Lower leg skin (tissue), 4 donors: ENCODE data around the gene PRCP. TPM values are rescaled to one million over a fixed set of nuclear protein-coding genes. Genes with fewer than 3 reads are reported as not detected.

Experiments used
- DNase-seq, 2 donors: peaks; one replicate each; pipeline ENCODE4 v3.0.0-alpha.2; 2019; ENCODE audit warnings: low spot score in 2 of 2
- H3K4me3 ChIP-seq: fragments of 200-600 bp; sonication (generic); 2 replicates; pipeline ENCODE4 v1.5.1; 2017; ENCODE audit warnings: mild to moderate bottlenecking, low read depth; ENCODE audit not compliant: poor library complexity, severe bottlenecking
- POLR2A ChIP-seq, 2 donors: fragments of 450-650 bp; IDR thresholded peaks; one replicate each; pipeline ENCODE4 v1.6.1; 2016 to 2017; ENCODE audit warnings: antibody characterized with exemption in 2 of 2, mild to moderate bottlenecking in 1 of 2, moderate library complexity in 1 of 2
- WGBS, 2 donors: methylation state at CpG; one replicate each; pipeline ENCODE4 v1.1.5; 2018; 5-methylcytosine and 5-hydroxymethylcytosine counted together
- intact Hi-C: fragments of 100-400 bp; cut with DNase I; formaldehyde crosslinking; loops from one replicate; pipeline ENCODE4 v1.15.0; 2023; ENCODE audit warnings: low total_unique reads
- total RNA-seq, 4 donors: library from RNA; depleted of rRNA; stranded (reverse); fragments of >200 nt; gene quantifications; one replicate each; pipeline ENCODE4 v1.1.0, GENCODE V29; 2016
- TF ChIP-seq, protein P1 (sequence below), 3 donors: fragments of 450-650 bp; IDR thresholded peaks; one replicate each; pipeline ENCODE4 v1.5.1; 2016; ENCODE audit warnings: antibody characterized with exemption in 3 of 3, mild to moderate bottlenecking in 3 of 3, moderate library complexity in 2 of 3

The PRCP gene
- total RNA-seq, 4 donors from 2014 or later = 31.5 to 56.8 (median 53.8) TPM

DNA sequence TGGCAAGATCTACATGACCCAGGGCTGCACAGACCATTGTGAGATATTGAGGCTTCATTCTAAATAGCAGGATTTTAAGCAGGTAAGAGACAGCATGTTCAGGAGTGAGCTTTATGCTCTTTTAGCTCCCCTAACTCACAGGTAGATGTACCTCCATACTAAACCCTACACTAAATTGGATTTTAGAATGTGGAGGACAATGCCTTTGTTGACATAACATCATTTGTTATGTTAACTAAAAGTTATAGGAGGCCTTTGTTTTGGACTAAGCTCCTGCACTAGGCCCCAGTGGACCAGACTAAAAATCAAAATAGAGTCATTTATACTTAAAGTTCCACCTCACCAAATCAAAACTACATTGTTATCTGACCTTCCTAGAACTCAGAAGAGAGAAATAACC is 8.1 kb upstream of the PRCP start:
- intact Hi-C loops = loop anchor here (5.0 to 10.0 kb wide), 2 partner anchors 286 to 344 kb away; partner anchors contain the start of gene ANKRD42
- no peak for DNase-seq
- no peak overlapping the region for H3K4me3 ChIP-seq
- no peak for TF ChIP-seq POLR2A (IDR thresholded peaks at IDR 0.05)
- TF ChIP-seq, protein P1, sequence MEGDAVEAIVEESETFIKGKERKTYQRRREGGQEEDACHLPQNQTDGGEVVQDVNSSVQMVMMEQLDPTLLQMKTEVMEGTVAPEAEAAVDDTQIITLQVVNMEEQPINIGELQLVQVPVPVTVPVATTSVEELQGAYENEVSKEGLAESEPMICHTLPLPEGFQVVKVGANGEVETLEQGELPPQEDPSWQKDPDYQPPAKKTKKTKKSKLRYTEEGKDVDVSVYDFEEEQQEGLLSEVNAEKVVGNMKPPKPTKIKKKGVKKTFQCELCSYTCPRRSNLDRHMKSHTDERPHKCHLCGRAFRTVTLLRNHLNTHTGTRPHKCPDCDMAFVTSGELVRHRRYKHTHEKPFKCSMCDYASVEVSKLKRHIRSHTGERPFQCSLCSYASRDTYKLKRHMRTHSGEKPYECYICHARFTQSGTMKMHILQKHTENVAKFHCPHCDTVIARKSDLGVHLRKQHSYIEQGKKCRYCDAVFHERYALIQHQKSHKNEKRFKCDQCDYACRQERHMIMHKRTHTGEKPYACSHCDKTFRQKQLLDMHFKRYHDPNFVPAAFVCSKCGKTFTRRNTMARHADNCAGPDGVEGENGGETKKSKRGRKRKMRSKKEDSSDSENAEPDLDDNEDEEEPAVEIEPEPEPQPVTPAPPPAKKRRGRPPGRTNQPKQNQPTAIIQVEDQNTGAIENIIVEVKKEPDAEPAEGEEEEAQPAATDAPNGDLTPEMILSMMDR (IDR thresholded peaks at IDR 0.05) = no peak

DNA sequence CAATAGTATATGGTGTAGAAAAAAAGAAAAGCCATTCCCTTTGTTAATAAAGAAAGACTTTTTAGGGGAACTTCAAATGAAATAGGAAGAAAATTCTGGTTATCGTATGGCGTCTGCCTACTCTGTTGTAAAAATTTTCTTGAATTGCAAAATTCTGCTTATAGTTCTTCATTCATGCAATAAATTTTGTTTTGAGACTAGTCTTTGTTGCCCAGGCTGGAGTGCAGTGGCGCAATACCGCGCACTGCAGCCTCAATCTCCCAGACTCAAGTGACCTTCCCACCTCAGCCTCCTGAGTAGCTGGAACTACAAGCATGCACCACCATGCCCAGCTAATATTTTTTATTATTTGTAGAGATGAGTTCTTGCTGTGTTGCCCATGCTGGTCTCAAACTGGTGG is 7.1 kb upstream of the PRCP start:
- TF ChIP-seq POLR2A (IDR thresholded peaks at IDR 0.05) = no peak
- TF ChIP-seq, protein P1 (IDR thresholded peaks at IDR 0.05) = no peak
- 81 to 90% methylated on average over 5 of the region's 5 CpGs for WGBS, 2 donors
- DNase-seq = no peak
- intact Hi-C loops = loop anchor here (5.0 to 10.0 kb wide), 2 partner anchors 287 to 345 kb away; partner anchors contain the start of gene ANKRD42
- no peak overlapping the region for H3K4me3 ChIP-seq

DNA sequence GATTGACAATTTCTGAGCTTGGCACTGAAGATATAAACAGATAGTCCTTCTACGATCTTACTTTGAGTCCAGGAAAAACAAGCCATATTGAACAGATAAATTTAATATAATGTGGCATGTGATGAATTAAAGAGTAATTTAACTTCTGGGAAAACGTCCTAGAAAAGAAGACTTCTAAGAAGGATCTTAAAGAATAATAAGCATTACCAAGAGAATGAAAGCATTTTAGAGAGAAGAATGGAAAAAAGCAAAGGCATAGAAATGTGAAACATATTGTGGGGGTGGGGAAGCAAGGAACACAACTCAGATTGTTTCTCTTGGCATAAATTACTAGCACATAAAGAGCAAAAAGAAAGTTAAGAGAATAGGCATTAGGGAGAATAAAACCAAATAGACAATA is 6.7 kb upstream of the PRCP start:
- no peak for DNase-seq
- TF ChIP-seq POLR2A (IDR thresholded peaks at IDR 0.05) = no peak
- 31 to 42% methylated on average over 2 of the region's 2 CpGs for WGBS, 2 donors
- intact Hi-C loops = loop anchor here (5.0 to 10.0 kb wide), 2 partner anchors 288 to 345 kb away; partner anchors contain the start of gene ANKRD42
- no peak overlapping the region for H3K4me3 ChIP-seq

DNA sequence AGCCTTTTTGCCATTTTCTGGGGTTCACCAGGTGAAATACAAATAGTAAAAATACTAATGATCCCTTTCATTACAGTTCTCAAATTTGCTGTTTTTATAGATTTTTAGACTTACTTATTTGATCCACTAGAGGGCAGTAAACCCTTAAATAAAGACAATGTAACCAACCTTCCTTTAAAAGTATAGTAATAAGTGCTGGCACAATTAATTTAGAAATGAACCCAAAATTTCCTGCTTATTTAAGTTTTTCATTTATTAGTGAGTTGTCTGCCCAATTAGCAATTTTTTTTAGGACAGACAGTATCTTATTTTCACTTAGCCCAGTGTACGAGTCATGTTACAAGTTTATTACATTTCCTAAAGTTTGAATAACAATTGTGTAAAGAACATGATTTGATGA is 6.0 kb upstream of the PRCP start:
- DNase-seq = no peak
- no peak overlapping the region for H3K4me3 ChIP-seq
- intact Hi-C loops = loop anchor here (5.0 to 10.0 kb wide), 2 partner anchors 289 to 346 kb away; partner anchors contain the start of gene ANKRD42

DNA sequence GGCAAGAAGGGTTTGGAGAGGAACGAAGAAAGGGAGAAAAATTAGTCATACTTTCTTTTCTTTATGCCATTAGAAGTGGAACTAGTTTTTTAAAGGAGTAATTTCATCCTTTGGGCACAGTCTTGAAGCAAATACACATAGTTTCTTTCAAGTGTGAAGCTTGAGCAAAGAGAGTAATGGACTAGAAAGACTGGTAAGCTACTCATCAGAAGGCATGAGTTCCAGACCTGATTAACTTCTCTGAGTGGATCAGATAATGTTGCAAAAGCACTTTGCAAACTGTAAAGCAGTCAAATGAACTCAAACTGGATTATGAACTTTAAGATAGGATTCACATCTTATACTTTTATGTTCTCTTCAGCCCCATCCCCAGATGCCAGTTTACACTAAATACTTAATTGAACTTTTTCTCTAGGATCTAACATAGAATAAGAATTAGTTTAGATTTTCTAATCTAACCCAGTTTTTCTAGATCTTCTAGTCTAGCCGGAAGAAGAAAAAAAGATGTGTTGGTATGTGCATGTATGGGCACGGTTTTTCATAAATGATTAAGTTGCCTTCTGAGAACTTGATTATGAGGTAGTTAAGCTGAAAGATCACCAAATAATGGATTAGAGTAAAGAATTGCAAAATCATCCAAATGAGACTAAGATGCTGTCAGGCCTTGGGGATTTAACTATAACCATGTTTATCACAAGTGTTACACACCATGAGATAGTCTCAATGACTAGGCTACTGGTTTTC is 3.8 kb upstream of the PRCP start:
- TF ChIP-seq POLR2A (IDR thresholded peaks at IDR 0.05) = no peak
- TF ChIP-seq, protein P1 (IDR thresholded peaks at IDR 0.05) = no peak
- intact Hi-C loops = loop anchor here (10.0 kb wide), 1 partner anchor 291 kb away; the partner anchor contains the start of gene ANKRD42
- H3K4me3 ChIP-seq = no peak overlapping the region
- 48 to 53% methylated on average over 3 of the region's 3 CpGs for WGBS, 2 donors
- DNase-seq = no peak

More for the DNA sequence above, 6.0 kb upstream of the PRCP start:
- TF ChIP-seq, protein P1 (IDR thresholded peaks at IDR 0.05) = no peak
- 49 to 50% methylated on average over 1 of the region's 1 CpG for WGBS, 2 donors

DNA sequence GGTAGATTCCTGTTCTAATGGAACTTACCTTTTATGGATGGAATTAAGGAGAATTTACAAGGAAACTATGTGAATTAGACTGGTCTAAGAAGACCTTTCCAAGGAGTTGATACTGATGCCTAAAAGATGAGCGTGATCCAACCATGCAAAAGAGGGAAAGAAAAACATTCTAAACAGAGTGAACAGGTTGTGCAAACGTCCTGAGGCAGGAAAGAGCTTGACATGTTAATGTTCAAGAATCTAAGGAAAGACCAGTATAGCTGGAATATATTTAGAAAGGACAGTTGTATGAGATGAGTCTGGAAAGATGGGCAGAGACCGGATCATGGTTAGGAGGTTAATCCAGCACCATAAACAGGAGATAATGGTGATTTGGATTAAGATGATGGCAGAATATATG is 2.6 kb upstream of the PRCP start:
- 64 to 76% methylated on average over 3 of the region's 3 CpGs for WGBS, 2 donors
- no peak overlapping the region for H3K4me3 ChIP-seq
- DNase-seq = no peak
- no peak for TF ChIP-seq POLR2A (IDR thresholded peaks at IDR 0.05)
- TF ChIP-seq, protein P1 (IDR thresholded peaks at IDR 0.05) = no peak
- intact Hi-C loops = loop anchor here (10.0 kb wide), 1 partner anchor 292 kb away; the partner anchor contains the start of gene ANKRD42
